Fibroblast of villous mesenchyme (primary cell): Measurements from ENCODE around the gene ENO2. TPM values are rescaled to one million over a fixed set of nuclear protein-coding genes. Genes with fewer than 3 reads are reported as not detected.
A peak's percentile ranks its signal among the peaks of the same experiment; 100 is the strongest.

ENCODE experiments used
- DNase-seq: peaks from one replicate; pipeline ENCODE4 v3.0.0-alpha.2; 2010; ENCODE audit warnings: low read depth
- H3K4me3 ChIP-seq: 2 replicates; pipeline ENCODE4 v1.5.1; 2011; ENCODE audit warnings: low read depth, mild to moderate bottlenecking, low read length
- CTCF ChIP-seq: IDR thresholded peaks from 2 replicates; pipeline ENCODE4 v1.5.1; 2012; ENCODE audit warnings: low read depth, mild to moderate bottlenecking, low read length; ENCODE audit not compliant: insufficient read depth
- total RNA-seq: library from RNA; depleted of rRNA; stranded (reverse); fragments of >200 nt; gene quantifications from 2 replicates; pipeline ENCODE4 v1.2.3, GENCODE V29; 2012

The ENO2 gene
- total RNA-seq, 1 donor, result 3.5 TPM

GRCh38 chr12:6945613-6946012, 31.2 kb downstream of the ENO2 start:
- no peak for TF ChIP-seq CTCF
- no peak for DNase-seq
- H3K4me3 ChIP-seq, result no peak overlapping the region

DNA sequence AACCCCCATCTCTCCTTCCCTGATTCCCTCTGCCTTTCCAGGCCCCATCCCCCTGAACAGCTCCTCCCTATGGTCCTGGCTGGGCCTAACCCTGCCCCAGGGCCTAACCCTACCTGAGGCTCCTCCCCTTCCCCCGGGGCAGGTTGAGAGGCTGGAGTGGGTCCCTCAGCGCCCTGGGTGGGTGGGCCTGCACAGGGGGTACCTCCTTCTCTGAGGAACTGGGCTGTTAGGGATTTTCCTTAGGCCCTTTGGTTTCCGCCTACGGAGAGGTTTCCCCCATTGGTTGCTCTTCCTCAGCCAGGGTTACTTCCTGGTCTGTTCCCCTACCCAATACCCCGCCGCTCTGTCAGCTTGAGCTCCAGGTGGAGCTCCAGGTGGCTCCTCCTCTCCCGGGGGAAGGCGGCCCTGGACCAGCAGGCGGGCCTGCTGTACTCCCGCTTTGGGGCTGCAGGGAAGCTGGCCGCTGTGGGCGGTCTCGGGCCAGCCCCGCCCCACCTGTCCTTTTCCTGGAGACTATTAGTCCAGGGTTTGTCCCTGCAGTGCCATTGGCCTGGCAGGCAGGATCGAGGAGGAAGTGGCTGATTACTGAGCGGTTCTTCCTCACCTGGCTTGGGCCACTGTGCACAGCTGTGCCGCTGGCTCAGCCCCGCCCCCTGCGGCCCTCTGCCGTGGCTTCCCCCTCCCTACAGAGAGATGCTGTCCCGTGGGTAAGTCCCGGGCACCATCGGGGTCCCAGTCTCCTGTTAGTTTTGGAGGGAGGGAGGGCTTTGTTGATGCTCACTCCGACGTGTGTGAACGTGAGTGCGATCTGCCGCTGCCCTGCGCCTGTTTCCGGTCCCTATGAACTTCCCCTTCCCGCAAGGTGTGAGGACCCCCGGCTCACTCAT, 31.9 kb downstream of the ENO2 start:
- no peak for TF ChIP-seq CTCF
- DNase-seq, result no peak
- H3K4me3 ChIP-seq, result no peak overlapping the region

DNA sequence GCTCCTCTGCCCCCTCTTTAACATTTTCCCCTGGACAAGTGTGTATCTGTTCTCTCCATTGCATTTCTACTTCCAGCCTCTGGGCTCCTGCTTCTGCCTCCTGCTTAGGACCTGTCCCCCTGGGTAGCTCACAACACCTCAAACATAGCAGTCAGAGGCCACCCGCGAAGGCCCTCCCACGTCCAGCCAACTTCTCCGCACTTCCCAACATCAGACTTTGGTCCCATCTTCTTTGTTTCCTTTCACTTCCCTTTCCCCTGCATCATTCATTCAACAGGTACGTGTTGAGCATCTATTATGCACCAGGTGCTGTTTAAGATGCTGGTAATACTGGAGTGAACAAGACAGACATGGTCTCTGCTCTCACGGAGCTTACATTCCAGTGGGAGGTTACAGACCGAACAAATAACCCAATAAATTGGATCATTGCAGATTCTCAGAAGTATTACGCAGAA, 32.6 kb downstream of the ENO2 start:
- DNase-seq, result no peak
- TF ChIP-seq CTCF, result no peak
- H3K4me3 ChIP-seq, result no peak overlapping the region

DNA sequence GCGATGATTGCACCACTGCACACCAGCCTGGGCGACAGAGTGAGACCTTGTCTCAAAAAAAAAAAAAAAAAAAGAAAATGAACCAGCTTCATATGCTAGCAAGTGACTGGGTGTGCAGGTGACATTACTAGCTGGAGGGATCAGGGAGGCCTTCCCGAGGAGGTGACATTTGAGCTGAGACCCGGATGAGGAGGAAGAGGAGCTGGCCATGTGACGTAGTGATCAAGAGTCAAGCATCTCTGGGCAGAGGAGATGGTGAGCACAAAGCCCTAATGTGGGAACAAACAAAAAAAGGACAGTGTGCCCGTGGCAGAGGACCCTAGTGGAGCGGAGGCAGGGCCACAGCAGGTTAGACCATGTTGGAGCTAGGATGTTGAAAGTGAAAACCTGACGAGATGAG, 33.2 kb downstream of the ENO2 start:
- no peak for DNase-seq
- H3K4me3 ChIP-seq, result no peak overlapping the region
- TF ChIP-seq CTCF, result no peak

GRCh38 chr12:6948873-6949594, 34.7 kb downstream of the ENO2 start:
- no peak for DNase-seq
- H3K4me3 ChIP-seq, result no peak overlapping the region
- TF ChIP-seq CTCF, result no peak

DNA sequence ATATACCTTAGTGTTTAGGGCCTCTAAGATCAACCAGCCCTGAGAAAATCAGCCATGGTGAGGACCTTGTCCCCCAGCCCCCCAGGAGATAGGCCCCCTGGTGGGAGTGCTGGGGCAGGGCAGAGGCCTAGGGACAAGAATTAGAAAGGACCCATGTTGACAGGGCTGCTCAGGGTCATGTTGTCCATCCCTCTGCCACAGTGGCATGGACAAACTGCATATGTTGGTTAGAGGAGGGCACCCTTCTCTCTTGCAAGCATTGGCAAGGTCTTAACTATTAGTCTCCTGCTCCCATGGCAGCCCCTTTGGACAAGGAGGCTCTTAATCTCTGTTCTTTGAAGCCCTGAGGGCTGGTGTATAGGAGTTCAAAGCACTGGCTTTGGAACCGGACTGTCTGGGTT, 36.0 kb downstream of the ENO2 start:
- H3K4me3 ChIP-seq, result no peak overlapping the region
- no peak for DNase-seq
- TF ChIP-seq CTCF, result peak; percentile 33
